HepG2 (cell line): ENCODE data around the gene CLDN5. TPM values are rescaled to one million over a fixed set of nuclear protein-coding genes. Genes with fewer than 3 reads are reported as not detected.

Experiments used
- ATAC-seq: fragments of 200-7000 bp; cut with Tn5 transposase; 3 replicates; pipeline ENCODE4 v1.9.1; 2020; ENCODE audit warnings: mild to moderate bottlenecking, moderate library complexity
- BruUV-seq: library from RNA; stranded (reverse); fragments of 400-500 nt; replicated peaks from 2 replicates; lab custom pipeline; 2021; lab: Mats Ljungman, UMichigan
- CTCF ChIA-PET: fragments of 300-600 bp; formaldehyde crosslinking; extraction: SDS; loops from one replicate; lab custom pipeline; 2021; ENCODE audit warnings: low total read pairs, inconsistent platforms, low intra/inter-chr PET ratio; lab: Yijun Ruan, JAX
- POLR2A ChIA-PET: fragments of 350-600 bp; sonication (Branson Sonifier 250); formaldehyde crosslinking; loops from one replicate; lab custom pipeline; 2020; ENCODE audit warnings: antibody characterized with exemption, inconsistent platforms; lab: Yijun Ruan, JAX
- DNase-seq: peaks from one replicate; pipeline ENCODE4 v3.0.0-alpha.2; 2015; ENCODE audit warnings: low spot score
- FAIRE-seq: peaks from 3 replicates; lab custom pipeline; 2011; peaks lifted over from hg19 to GRCh38; lab: Jason Lieb, UNC
- H2AFZ ChIP-seq: one replicate; pipeline ENCODE4 v1.6.1; 2011; ENCODE audit warnings: low read length, inconsistent platforms
- H3K27ac ChIP-seq: fragments of 300-600 bp; 3 replicates; pipeline ENCODE4 v1.8.0; 2011; ENCODE audit warnings: mixed run types, mild to moderate bottlenecking, mixed read lengths, low read length, inconsistent platforms; ENCODE audit not compliant: insufficient read depth; ENCODE audit errors: extremely low read length
- H3K27me3 ChIP-seq, 2 experiments: fragments of 200-600 bp in 1 of 2; 2 replicates in 1 of 2; 3 replicates in 1 of 2; pipeline versions ENCODE4 v1.6.0 to v1.8.0; 2011; ENCODE audit warnings: low read length in 2 of 2, mild to moderate bottlenecking in 2 of 2, moderate library complexity in 2 of 2, inconsistent platforms in 1 of 2; ENCODE audit not compliant: insufficient read depth in 2 of 2, control insufficient read depth in 1 of 2
- H3K36me3 ChIP-seq, 2 experiments: fragments of 200-600 bp in 1 of 2; replicated peaks in 1 of 2; 2 replicates in 1 of 2; 3 replicates in 1 of 2; pipeline versions ENCODE4 v1.5.1 to v1.8.0; 2011; ENCODE audit warnings: low read length in 2 of 2, inconsistent platforms in 1 of 2; ENCODE audit not compliant: insufficient read depth in 2 of 2, control insufficient read depth in 1 of 2
- H3K4me1 ChIP-seq: 2 replicates; pipeline ENCODE4 v1.5.1; 2012; ENCODE audit warnings: low read length, inconsistent platforms; ENCODE audit not compliant: insufficient read depth
- H3K4me2 ChIP-seq: 2 replicates; pipeline ENCODE4 v1.6.0; 2011; ENCODE audit warnings: low read depth, low read length, inconsistent platforms
- H3K4me3 ChIP-seq, 3 experiments: fragments of 200-600 bp in 1 of 3; sonication (generic), shearing (Covaris generic) in 1 of 3; replicated peaks in 1 of 3; 2 replicates each; pipeline ENCODE4 v1.5.1; 2011 to 2016; ENCODE audit warnings: low read length in 3 of 3, inconsistent platforms in 2 of 3, low read depth in 2 of 3, mild to moderate bottlenecking in 2 of 3, control low read depth in 1 of 3, mixed read lengths in 1 of 3; ENCODE audit not compliant: insufficient read depth in 1 of 3
- H3K79me2 ChIP-seq: one replicate; pipeline ENCODE4 v1.6.1; 2011; ENCODE audit warnings: low read length, inconsistent platforms; ENCODE audit not compliant: insufficient read depth
- H3K9ac ChIP-seq: 2 replicates; pipeline ENCODE4 v1.6.0; 2011; ENCODE audit warnings: mild to moderate bottlenecking, low read depth, low read length, inconsistent platforms; ENCODE audit not compliant: insufficient read depth
- H3K9me3 ChIP-seq: 2 replicates; pipeline ENCODE4 v1.5.1; 2012; ENCODE audit warnings: mild to moderate bottlenecking, low read length
- H4K20me1 ChIP-seq: 2 replicates; pipeline ENCODE4 v1.6.0; 2011; ENCODE audit warnings: inconsistent platforms, mild to moderate bottlenecking, low read length, moderate library complexity; ENCODE audit not compliant: insufficient read depth
- ARNT2 ChIP-seq: sonication (generic); formaldehyde crosslinking; IDR thresholded peaks from 2 replicates; pipeline ENCODE4 v1.8.0; 2022; ENCODE audit warnings: mild to moderate bottlenecking, low read depth, missing genetic modification reagents, moderate library complexity
- GATAD1 ChIP-seq: IDR thresholded peaks from 2 replicates; pipeline ENCODE4 v1.6.1; 2016; ENCODE audit warnings: missing genetic modification reagents, missing compliant biosample characterization
- LBX2 ChIP-seq: sonication (generic); formaldehyde crosslinking; IDR thresholded peaks from 2 replicates; pipeline ENCODE4 v1.5.0; 2020; ENCODE audit warnings: missing genetic modification reagents, mild to moderate bottlenecking, borderline replicate concordance
- MAFF ChIP-seq: IDR thresholded peaks from 2 replicates; pipeline ENCODE4 v1.6.1; 2011; ENCODE audit warnings: low read depth, low read length, improper control_type of control experiment
- NCOA2 ChIP-seq: sonication (generic); formaldehyde crosslinking; IDR thresholded peaks from 2 replicates; pipeline ENCODE4 v1.8.0; 2022; ENCODE audit warnings: inconsistent platforms
- SCMH1 ChIP-seq: sonication (generic); formaldehyde crosslinking; IDR thresholded peaks from 2 replicates; pipeline ENCODE4 v1.9.0; 2021; ENCODE audit warnings: missing genetic modification reagents, mild to moderate bottlenecking, borderline replicate concordance
- SIX4 ChIP-seq: sonication (generic); formaldehyde crosslinking; IDR thresholded peaks from 2 replicates; pipeline ENCODE4 v1.4.0; 2020; ENCODE audit warnings: missing genetic modification reagents
- THYN1 ChIP-seq: sonication (generic); formaldehyde crosslinking; IDR thresholded peaks from 2 replicates; pipeline ENCODE4 v1.8.1; 2023; ENCODE audit warnings: low read depth, mild to moderate bottlenecking, moderate library complexity, missing genetic modification reagents, borderline replicate concordance
- ZFP36L1 ChIP-seq: sonication (generic); formaldehyde crosslinking; IDR thresholded peaks from 2 replicates; pipeline ENCODE4 v1.8.0; 2022; ENCODE audit warnings: mild to moderate bottlenecking, missing genetic modification reagents, moderate library complexity
- ZMAT3 ChIP-seq: sonication (generic); formaldehyde crosslinking; conservative IDR thresholded peaks from 2 replicates; pipeline ENCODE4 v1.7.0; 2021; ENCODE audit warnings: missing genetic modification reagents
- ZNF253 ChIP-seq: sonication (generic); formaldehyde crosslinking; IDR thresholded peaks from 2 replicates; pipeline ENCODE4 v1.8.0; 2022; ENCODE audit warnings: mild to moderate bottlenecking, missing genetic modification reagents, borderline replicate concordance
- ZNF558 ChIP-seq: sonication (generic); formaldehyde crosslinking; IDR thresholded peaks from 2 replicates; pipeline ENCODE4 v1.9.0; 2022; ENCODE audit warnings: mild to moderate bottlenecking, missing genetic modification reagents, borderline replicate concordance
- WGBS: methylation state at CpG from one replicate; pipeline ENCODE4 v1.1.6; 2017; ENCODE audit warnings: low lambda C conversion rate; 5-methylcytosine and 5-hydroxymethylcytosine counted together
- in situ Hi-C: cut with HindIII; loops from 2 replicates; pipeline ENCODE4 v1.10.0; 2017; ENCODE audit warnings: low pct_unique_long_range_greater_than_20kb; ENCODE audit not compliant: extremely low pct_ligation_motif_present
- intact Hi-C: fragments of 100-400 bp; cut with micrococcal nuclease; formaldehyde crosslinking; loops from one replicate; pipeline ENCODE4 v1.10.0; 2022; ENCODE audit not compliant: unreplicated experiment
- polyA plus RNA-seq, 8 experiments: library from polyadenylated mRNA; depleted of rRNA in 3 of 8; stranded (reverse) in 7 of 8; unstranded in 1 of 8; fragments of >200 nt; fragmentation: Illumina TruSeq in 4 of 8; extraction: Trizol in 4 of 8; gene quantifications; 2 replicates each; pipeline versions ENCODE4 v1.2.1 to v1.2.3, GENCODE V29; 2011 to 2016; ENCODE audit warnings: low read depth in 4 of 8, missing spikeins in 1 of 8, mixed read lengths in 1 of 8; ENCODE audit not compliant: insufficient read depth in 1 of 8
- total RNA-seq, 5 experiments: library from RNA; depleted of rRNA; stranded (reverse); fragments of >200 nt; fragmentation: Illumina TruSeq; extraction: Trizol; gene quantifications; 2 replicates each; pipeline ENCODE4 v1.2.3, GENCODE V29; 2016; ENCODE audit warnings: low read depth in 1 of 5
- TF ChIP-seq, protein P1 (sequence below), 2 experiments: fragments of 450-650 bp in 1 of 2; sonication (generic) in 1 of 2; formaldehyde crosslinking in 1 of 2; IDR thresholded peaks; 2 replicates each; pipeline versions ENCODE4 v1.6.1 to v1.8.0; 2016 to 2022; ENCODE audit warnings: antibody characterized with exemption in 1 of 2, mild to moderate bottlenecking in 1 of 2, missing genetic modification reagents in 1 of 2
- TF ChIP-seq, protein P2 (sequence below): sonication (generic); formaldehyde crosslinking; IDR thresholded peaks from 2 replicates; pipeline ENCODE4 v1.8.0; 2022; ENCODE audit warnings: missing genetic modification reagents, mild to moderate bottlenecking, moderate library complexity, borderline replicate concordance

Gene CLDN5
- total and polyA plus RNA-seq, 2 of the 13 experiments (the other 11 are each of a cell fraction or from before 2014, with no cell fraction given) = not detected

DNA sequence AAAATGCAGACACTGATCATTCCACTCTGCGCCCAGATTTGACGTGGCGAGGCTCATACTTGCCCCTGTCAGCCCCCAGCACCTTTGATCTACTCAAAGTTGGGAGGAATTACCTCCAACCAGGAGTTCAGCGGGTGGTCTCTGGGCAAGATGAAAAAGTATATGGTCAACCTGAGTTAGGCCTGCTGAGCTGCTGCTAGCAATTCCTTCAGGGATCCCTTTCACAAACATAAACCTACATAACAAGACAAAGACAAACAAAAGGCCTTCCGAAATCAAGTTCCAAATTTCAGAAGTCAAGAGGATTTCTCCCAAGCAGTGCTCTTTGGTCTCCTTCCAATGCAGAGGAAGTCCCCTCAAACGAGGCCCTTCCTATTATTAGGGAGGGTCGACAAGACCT, 20.8 kb downstream of the CLDN5 start:
- Histone ChIP-seq H3K9ac (no peak overlapping the region), H3K4me2 (no peak overlapping the region), H3K27ac (no peak overlapping the region), H3K9me3 (no peaks in the 10 kb centered on the region), H3K4me3 (no peak overlapping the region), H3K4me1 (no peaks in the 10 kb centered on the region), H2AFZ (no peak overlapping the region), H3K79me2 (no peaks in the 10 kb centered on the region), H3K36me3 (peaks cover 4 to 29% of the 10 kb centered on the region in 2 experiments), H4K20me1 (no peaks in the 10 kb centered on the region), H3K27me3 (no peaks in the 10 kb centered on the region)
- no TSS peak for BruUV-seq
- in situ Hi-C loops (no loop called here), intact Hi-C loops (no loop called here)
- no peak for DNase-seq
- no peak for FAIRE-seq
- ChIA-PET CTCF (no interaction called here), POLR2A (no interaction called here)
- WGBS = 91% methylated on average over 7 of the region's 7 CpGs
- no peak for ATAC-seq
- TF ChIP-seq, protein P1, sequence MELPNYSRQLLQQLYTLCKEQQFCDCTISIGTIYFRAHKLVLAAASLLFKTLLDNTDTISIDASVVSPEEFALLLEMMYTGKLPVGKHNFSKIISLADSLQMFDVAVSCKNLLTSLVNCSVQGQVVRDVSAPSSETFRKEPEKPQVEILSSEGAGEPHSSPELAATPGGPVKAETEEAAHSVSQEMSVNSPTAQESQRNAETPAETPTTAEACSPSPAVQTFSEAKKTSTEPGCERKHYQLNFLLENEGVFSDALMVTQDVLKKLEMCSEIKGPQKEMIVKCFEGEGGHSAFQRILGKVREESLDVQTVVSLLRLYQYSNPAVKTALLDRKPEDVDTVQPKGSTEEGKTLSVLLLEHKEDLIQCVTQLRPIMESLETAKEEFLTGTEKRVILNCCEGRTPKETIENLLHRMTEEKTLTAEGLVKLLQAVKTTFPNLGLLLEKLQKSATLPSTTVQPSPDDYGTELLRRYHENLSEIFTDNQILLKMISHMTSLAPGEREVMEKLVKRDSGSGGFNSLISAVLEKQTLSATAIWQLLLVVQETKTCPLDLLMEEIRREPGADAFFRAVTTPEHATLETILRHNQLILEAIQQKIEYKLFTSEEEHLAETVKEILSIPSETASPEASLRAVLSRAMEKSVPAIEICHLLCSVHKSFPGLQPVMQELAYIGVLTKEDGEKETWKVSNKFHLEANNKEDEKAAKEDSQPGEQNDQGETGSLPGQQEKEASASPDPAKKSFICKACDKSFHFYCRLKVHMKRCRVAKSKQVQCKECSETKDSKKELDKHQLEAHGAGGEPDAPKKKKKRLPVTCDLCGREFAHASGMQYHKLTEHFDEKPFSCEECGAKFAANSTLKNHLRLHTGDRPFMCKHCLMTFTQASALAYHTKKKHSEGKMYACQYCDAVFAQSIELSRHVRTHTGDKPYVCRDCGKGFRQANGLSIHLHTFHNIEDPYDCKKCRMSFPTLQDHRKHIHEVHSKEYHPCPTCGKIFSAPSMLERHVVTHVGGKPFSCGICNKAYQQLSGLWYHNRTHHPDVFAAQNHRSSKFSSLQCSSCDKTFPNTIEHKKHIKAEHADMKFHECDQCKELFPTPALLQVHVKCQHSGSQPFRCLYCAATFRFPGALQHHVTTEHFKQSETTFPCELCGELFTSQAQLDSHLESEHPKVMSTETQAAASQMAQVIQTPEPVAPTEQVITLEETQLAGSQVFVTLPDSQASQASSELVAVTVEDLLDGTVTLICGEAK (IDR thresholded peaks at IDR 0.05) = no peak
- TF ChIP-seq, protein P1 (CRISPR knock-in tag; IDR thresholded peaks at IDR 0.05) = no peak
- no peak for TF ChIP-seq LBX2 (CRISPR knock-in tag)
- TF ChIP-seq ARNT2 (CRISPR knock-in tag) = no peak
- no peak for TF ChIP-seq MAFF
- no peak for TF ChIP-seq SIX4 (CRISPR knock-in tag)
- TF ChIP-seq GATAD1 (CRISPR knock-in tag) = no peak
- TF ChIP-seq THYN1 (CRISPR knock-in tag) = no peak
- TF ChIP-seq, protein P2, sequence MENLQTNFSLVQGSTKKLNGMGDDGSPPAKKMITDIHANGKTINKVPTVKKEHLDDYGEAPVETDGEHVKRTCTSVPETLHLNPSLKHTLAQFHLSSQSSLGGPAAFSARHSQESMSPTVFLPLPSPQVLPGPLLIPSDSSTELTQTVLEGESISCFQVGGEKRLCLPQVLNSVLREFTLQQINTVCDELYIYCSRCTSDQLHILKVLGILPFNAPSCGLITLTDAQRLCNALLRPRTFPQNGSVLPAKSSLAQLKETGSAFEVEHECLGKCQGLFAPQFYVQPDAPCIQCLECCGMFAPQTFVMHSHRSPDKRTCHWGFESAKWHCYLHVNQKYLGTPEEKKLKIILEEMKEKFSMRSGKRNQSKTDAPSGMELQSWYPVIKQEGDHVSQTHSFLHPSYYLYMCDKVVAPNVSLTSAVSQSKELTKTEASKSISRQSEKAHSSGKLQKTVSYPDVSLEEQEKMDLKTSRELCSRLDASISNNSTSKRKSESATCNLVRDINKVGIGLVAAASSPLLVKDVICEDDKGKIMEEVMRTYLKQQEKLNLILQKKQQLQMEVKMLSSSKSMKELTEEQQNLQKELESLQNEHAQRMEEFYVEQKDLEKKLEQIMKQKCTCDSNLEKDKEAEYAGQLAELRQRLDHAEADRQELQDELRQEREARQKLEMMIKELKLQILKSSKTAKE (CRISPR knock-in tag) = no peak
- TF ChIP-seq SCMH1 (CRISPR knock-in tag) = no peak
- TF ChIP-seq ZFP36L1 (CRISPR knock-in tag) = no peak
- no peak for TF ChIP-seq ZNF253 (CRISPR knock-in tag)
- TF ChIP-seq ZNF558 (CRISPR knock-in tag) = no peak
- no peak for TF ChIP-seq NCOA2 (CRISPR knock-in tag)
- TF ChIP-seq ZMAT3 = no peak
